ENCODE results near the gene CYTH4.

Gene CYTH4

GRCh38 chr22:37337204-37337943 lies 55.1 kb downstream of the CYTH4 start:
- DNase-seq (ENCODE audit: low read depth), result no peak
- no peak for TF ChIP-seq CTCF (IDR thresholded peaks at IDR 0.05; ENCODE audit: low read length, missing control alignments)
- no peak overlapping the region for H3K4me3 ChIP-seq (replicated peaks; ENCODE audit: low read depth, low read length)

DNA sequence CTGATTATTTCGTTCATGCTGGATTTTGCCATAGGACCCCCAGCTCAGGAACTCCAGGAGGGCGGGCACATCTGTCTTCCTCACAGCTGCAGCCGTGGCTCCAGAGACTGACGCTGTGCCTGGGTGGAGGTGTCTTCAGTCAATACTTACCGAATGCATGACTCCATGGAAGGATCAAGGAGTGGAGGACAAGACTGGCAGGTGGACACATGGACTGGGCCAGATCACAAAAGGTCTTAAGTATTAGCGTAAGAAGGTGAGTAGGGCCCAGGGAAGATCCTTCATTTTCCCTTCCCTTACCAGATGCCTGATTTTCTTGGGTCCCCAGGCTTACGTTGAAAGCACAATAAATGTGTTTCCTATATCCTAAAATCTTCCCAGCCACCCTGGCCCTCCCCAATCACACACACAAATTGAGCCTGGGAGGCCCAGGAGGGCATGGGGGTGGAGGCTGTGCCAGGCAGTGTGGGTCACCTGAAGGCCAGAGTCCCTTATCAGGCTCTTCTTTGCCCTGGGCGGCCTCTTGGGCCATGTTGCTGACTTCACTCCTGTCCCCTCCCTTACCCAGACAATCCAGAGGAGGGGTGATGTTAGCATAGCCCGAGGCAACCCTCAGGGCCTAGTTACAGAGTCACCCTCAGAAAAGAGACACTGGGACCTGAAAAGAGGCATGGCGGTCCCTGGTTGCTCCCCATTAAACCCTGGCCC lies 56.4 kb downstream of the CYTH4 start:
- TF ChIP-seq CTCF (IDR thresholded peaks at IDR 0.05; ENCODE audit: low read length, missing control alignments), result no peak
- DNase-seq (ENCODE audit: low read depth), result no peak
- no peak overlapping the region for H3K4me3 ChIP-seq (replicated peaks; ENCODE audit: low read depth, low read length)

GRCh38 chr22:37340331-37341262 lies 58.3 kb downstream of the CYTH4 start:
- H3K4me3 ChIP-seq (replicated peaks; ENCODE audit: low read depth, low read length), result no peak overlapping the region
- TF ChIP-seq CTCF (IDR thresholded peaks at IDR 0.05; ENCODE audit: low read length, missing control alignments), result no peak

DNA sequence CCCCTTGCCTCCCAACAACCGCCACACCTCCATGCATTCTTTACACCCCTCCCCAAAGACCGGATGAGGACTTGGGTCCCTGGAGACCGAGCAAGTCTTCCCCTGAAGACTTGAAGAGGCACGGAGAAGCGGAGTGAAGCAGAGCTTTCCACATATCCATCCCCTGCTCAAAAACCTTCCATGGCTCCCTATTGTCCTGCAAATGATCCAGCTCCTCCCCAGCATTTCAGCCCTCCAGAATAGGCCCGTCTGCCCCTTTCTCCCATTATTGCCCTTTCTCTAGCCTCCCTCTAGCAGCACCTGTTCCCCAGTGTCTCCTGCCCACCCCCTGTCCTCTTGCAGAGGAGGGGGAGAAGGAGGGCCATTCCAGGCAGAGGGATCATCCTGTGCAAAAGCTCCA lies 59.8 kb downstream of the CYTH4 start:
- no peak for TF ChIP-seq CTCF (IDR thresholded peaks at IDR 0.05; ENCODE audit: low read length, missing control alignments)
- DNase-seq (ENCODE audit: low read depth), result no peak
- no peak overlapping the region for H3K4me3 ChIP-seq (replicated peaks; ENCODE audit: low read depth, low read length)

More at GRCh38 chr22:37340331-37341262, 58.3 kb downstream of the CYTH4 start:
- no peak for DNase-seq (ENCODE audit: low read depth)

- no peak overlapping the region for H3K4me3 ChIP-seq (replicated peaks; ENCODE audit: low read depth, low read length)
- DNase-seq (ENCODE audit: low read depth), result no peak
- TF ChIP-seq CTCF (IDR thresholded peaks at IDR 0.05; ENCODE audit: low read length, missing control alignments), result no peak
These were observed 61.0 kb downstream of the CYTH4 start for GRCh38 chr22:37343348-37343747.

DNA sequence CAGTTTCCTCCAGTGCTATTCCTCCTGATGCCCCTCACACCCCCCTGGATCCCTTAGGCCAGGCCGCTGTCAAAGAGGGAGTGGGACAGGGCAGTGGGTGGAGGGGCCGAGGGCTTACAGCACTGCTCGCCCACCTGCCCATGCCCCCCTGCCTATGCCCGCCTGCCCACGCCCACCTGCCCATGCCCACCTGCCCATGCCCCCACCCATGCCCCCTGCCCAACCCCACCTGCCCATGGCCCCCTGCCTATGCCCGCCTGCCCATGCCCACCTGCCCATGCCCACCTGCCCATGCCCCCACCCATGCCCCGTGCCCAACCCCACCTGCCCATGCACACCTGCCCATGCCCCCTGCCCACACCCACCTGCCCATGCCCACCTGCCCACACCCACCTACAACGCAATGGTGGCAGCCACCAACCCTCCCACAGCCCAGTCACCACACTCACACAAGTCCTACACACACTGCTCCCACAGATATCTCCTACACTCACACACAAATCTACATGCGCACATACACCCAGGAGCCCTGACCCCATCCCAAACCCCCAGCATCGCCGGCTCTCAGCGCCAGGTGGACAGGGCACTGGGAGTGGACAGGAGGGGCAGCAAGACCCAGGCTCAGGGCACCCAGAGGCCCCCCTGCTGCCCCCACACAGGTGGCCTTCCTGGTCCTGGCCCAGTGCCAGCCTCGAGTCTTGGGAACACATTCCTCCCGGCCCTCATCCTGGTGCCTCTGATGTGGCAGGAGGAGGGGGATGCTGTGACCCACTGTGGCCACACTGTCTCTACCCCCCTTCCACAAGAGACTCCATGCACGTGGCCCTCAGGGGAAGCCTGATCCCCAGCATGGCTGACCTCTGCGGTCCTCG lies 61.8 kb downstream of the CYTH4 start:
- TF ChIP-seq CTCF (IDR thresholded peaks at IDR 0.05; ENCODE audit: low read length, missing control alignments), result no peak
- H3K4me3 ChIP-seq (replicated peaks; ENCODE audit: low read depth, low read length), result no peak overlapping the region
- DNase-seq (ENCODE audit: low read depth), result no peak
